ENCODE measurements around the gene POR.
"Not testable (repeated sequence)": the region's sequence is repeated elsewhere in the genome, so short reads cannot be mapped to it uniquely, and the experiment has no call there.

Gene POR

DNA sequence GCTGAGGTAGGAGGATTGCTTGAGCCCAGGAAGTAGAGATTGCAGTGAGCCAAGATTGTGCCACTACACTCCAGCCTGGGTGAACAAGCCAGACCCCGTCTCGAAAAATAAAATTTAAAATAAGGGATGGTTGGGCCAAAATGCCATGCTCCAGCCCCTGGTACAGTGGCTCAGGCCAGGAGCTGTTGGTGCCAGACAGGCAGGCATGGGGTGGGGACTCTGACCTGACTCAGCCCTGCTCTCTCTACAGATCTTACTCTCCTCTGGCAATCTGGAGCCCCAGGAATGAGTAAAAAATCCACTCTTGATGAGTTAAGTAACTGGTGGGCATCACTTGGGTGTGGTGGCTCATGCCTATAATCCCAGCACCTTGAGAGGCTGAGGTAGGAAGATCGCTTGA is 87.9 kb downstream of the POR start:
- no peaks in the 10 kb centered on the region for H3K4me1 ChIP-seq (ENCODE audit: insufficient read depth, low read length)
- H3K9ac ChIP-seq (ENCODE audit: low read depth, low read length) = no peak overlapping the region
- H3K36me3 ChIP-seq (ENCODE audit: insufficient read depth, low read length) = no peaks in the 10 kb centered on the region
- H3K9me3 ChIP-seq (ENCODE audit: control insufficient read depth, insufficient read depth, low read length) = no peaks in the 10 kb centered on the region

- no peaks in the 10 kb centered on the region for H3K36me3 ChIP-seq (ENCODE audit: insufficient read depth, low read length)
- H3K9ac ChIP-seq (ENCODE audit: low read depth, low read length) = no peak overlapping the region
- H3K4me1 ChIP-seq (ENCODE audit: insufficient read depth, low read length) = no peaks in the 10 kb centered on the region
- no peaks in the 10 kb centered on the region for H3K9me3 ChIP-seq (ENCODE audit: control insufficient read depth, insufficient read depth, low read length)
Observed at GRCh38 chr7:76003351-76003750, 88.4 kb downstream of the POR start.

- not testable (repeated sequence) for H3K9me3 ChIP-seq (ENCODE audit: control insufficient read depth, insufficient read depth, low read length); H3K36me3 ChIP-seq (ENCODE audit: insufficient read depth, low read length); H3K9ac ChIP-seq (ENCODE audit: low read depth, low read length); H3K4me1 ChIP-seq (ENCODE audit: insufficient read depth, low read length)
Observed at GRCh38 chr7:76005004-76005403, 90.0 kb downstream of the POR start.

DNA sequence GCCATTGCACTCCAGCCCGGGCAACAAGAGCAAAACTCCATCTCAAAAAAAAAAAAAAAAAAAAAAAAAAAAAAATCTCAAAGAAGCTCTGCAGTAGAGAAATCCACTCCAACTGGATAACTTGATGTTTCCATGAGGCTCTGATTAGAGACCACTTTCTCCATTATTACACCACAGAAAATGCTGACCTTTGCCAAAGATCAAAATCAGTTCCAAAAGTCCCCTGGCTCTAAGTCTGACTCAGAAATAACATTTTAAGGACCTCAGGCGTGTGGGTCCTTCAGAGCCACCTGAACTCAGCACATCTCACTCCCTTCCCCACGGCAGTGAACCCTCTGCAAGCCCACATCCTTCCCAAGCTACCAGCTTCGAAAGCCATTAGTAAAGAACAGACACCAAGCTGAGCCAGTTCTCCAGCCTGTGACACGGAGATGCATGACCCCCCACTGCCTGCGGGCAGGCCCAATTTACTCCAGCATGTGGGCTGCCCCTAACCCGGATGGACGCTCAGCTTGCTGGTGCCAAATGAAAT is 93.3 kb downstream of the POR start:
- Histone ChIP-seq H3K9ac (ENCODE audit: low read depth, low read length) (no peak overlapping the region), H3K36me3 (ENCODE audit: insufficient read depth, low read length) (peaks cover 2% of the 10 kb centered on the region; the same call in 1 of the 2 replicates), H3K4me1 (ENCODE audit: insufficient read depth, low read length) (no peaks in the 10 kb centered on the region), H3K9me3 (ENCODE audit: control insufficient read depth, insufficient read depth, low read length) (no peaks in the 10 kb centered on the region)

DNA sequence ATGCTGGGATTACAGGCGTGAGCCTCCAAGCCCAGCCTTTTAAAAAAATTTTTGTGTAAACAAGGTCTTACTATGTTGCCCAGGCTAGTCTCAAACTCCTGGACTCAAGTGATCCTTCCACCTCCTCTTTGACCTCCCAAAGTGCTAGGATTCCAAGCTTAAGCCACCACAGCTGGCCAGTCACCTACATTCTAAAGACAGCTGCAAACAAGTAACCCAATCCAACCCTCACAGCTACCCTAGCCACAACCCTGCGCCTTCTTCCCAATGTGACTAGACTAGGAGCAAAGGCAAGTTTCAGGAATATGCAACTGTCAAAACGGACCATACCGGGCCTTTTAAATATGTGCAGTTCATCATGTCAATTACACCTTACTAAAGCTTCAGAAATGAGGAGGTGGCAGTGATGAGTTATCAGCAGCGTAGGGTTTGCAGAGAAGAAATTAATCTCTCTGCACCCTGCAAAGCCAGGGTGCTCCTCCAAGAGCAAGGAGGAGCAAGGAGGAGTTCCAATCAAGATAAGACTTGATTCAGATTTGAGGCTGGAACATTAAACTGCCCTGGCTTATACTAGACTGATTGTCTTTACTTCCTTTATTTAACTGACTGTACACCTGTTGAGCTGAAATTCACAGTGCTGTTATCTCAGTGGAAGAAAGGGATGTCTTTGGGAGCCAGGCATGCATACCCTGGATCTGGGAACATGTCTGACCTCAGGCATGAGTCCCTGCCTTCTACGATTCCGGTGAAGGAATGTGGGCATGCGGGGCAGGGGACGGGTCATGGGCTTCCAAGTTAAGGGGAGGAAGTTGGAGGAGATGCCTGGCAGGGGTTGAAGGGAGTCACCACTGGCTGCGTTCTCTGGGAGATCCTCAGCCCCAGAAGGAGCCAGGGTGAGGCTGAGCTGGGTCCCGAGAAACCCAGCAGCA is 95.0 kb downstream of the POR start:
- peaks cover 2% of the 10 kb centered on the region; the same call in 1 of the 2 replicates for H3K36me3 ChIP-seq (ENCODE audit: insufficient read depth, low read length)
- H3K9me3 ChIP-seq (ENCODE audit: control insufficient read depth, insufficient read depth, low read length) = no peaks in the 10 kb centered on the region
- H3K9ac ChIP-seq (ENCODE audit: low read depth, low read length) = no peak overlapping the region
- H3K4me1 ChIP-seq (ENCODE audit: insufficient read depth, low read length) = no peaks in the 10 kb centered on the region

DNA sequence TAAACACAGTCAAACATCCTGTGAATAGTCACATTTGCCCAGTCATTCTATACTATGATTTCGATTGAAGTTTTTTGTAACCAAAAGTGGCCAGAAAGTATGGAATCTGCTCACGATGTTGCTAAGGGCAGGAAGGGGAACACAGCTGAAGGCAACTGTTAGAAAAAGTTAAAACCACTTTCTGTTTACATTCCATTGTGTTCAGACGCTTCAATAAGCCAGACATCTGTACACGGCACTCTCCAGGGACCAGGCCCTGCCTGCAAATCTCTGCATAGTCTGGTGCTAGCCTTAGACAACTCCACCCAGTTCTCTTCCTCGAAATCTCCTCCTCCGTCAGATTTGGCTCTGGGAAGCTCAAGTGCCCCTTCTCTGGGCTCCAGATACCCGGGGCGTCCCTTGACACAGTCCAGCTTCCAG is 96.5 kb downstream of the POR start:
- no peak overlapping the region for H3K9ac ChIP-seq (ENCODE audit: low read depth, low read length)
- peaks cover 2% of the 10 kb centered on the region; the same call in 1 of the 2 replicates for H3K36me3 ChIP-seq (ENCODE audit: insufficient read depth, low read length)
- no peaks in the 10 kb centered on the region for H3K9me3 ChIP-seq (ENCODE audit: control insufficient read depth, insufficient read depth, low read length)
- no peaks in the 10 kb centered on the region for H3K4me1 ChIP-seq (ENCODE audit: insufficient read depth, low read length)

GRCh38 chr7:76016191-76016947 is 101.4 kb downstream of the POR start:
- Histone ChIP-seq H3K36me3 (ENCODE audit: insufficient read depth, low read length) (peaks cover 7% of the 10 kb centered on the region), H3K4me1 (ENCODE audit: insufficient read depth, low read length) (no peaks in the 10 kb centered on the region), H3K9me3 (ENCODE audit: control insufficient read depth, insufficient read depth, low read length) (no peaks in the 10 kb centered on the region), H3K9ac (ENCODE audit: low read depth, low read length) (no peak overlapping the region)

- H3K9me3 ChIP-seq (ENCODE audit: control insufficient read depth, insufficient read depth, low read length); H3K4me1 ChIP-seq (ENCODE audit: insufficient read depth, low read length); H3K9ac ChIP-seq (ENCODE audit: low read depth, low read length): not testable (repeated sequence)
- peaks cover 13% of the 10 kb centered on the region for H3K36me3 ChIP-seq (ENCODE audit: insufficient read depth, low read length)
Observed at GRCh38 chr7:76018520-76018919, 103.6 kb downstream of the POR start.

- Histone ChIP-seq H3K9me3 (ENCODE audit: control insufficient read depth, insufficient read depth, low read length) (no peaks in the 10 kb centered on the region), H3K36me3 (ENCODE audit: insufficient read depth, low read length) (peaks cover 13% of the 10 kb centered on the region), H3K4me1 (ENCODE audit: insufficient read depth, low read length) (no peaks in the 10 kb centered on the region), H3K9ac (ENCODE audit: low read depth, low read length) (no peak overlapping the region)
Observed at GRCh38 chr7:76020031-76020714, 105.2 kb downstream of the POR start.

DNA sequence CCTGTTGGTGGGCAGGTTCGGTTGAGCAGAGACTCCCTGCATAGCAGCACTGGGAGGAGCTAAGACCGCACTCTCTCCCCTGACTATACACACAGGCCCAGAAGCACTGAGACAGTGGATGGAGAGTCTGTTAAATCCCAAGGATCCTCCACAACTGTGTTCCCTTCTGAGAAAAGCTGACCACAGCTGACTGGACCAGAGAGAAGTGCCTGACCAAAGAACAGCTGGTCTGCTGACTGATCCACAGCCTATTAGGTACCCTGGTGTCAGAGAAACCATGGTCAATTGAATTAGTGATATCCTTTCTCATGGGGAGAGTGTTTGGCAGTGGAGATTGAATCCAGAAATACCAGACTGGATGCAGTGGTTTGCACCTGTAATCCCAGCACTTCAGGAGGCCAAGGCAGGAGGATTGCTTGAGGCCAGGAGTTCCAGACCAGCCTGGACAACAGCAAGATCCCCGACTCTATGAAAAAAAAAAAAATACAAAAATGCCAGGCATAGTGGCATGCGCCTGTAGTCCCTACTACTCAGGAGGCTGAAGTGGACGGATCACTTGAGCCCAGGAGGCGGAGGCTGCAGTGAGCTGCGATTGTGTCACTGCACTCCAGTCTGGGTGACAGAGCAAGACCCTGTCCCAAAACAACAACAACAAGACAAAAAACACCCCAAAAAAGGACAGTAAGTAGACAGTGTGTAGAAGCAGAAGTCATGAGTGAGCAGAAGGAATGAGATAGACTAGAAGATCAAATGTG is 107.2 kb downstream of the POR start:
- Histone ChIP-seq H3K4me1 (ENCODE audit: insufficient read depth, low read length) (no peaks in the 10 kb centered on the region), H3K9ac (ENCODE audit: low read depth, low read length) (no peak overlapping the region), H3K36me3 (ENCODE audit: insufficient read depth, low read length) (peaks cover 13% of the 10 kb centered on the region), H3K9me3 (ENCODE audit: control insufficient read depth, insufficient read depth, low read length) (no peaks in the 10 kb centered on the region)

- no peak overlapping the region for H3K9ac ChIP-seq (ENCODE audit: low read depth, low read length)
- H3K4me1 ChIP-seq (ENCODE audit: insufficient read depth, low read length) = no peaks in the 10 kb centered on the region
- no peaks in the 10 kb centered on the region for H3K9me3 ChIP-seq (ENCODE audit: control insufficient read depth, insufficient read depth, low read length)
- peaks cover 13% of the 10 kb centered on the region for H3K36me3 ChIP-seq (ENCODE audit: insufficient read depth, low read length)
Observed at GRCh38 chr7:76023002-76023401, 108.0 kb downstream of the POR start.

DNA sequence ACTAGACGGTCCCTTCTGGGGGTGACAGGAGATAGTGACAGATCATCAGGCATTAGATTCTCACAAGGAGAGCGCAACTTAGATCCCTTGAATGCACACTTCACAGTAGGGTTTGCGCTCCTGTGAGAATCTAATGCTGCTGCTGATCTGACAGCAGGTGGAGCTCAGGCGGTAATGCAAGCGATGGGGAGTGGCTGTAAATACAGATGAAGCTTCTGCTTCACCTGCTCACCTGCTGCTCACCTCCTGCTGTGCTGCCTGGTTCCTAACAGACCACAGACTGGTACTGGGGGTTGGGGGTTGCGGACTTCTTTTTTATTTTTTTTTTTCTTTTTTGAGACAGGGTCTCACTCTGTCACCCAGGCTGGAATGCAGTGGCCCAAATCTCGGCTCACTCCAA is 114.7 kb downstream of the POR start:
- not testable (repeated sequence) for H3K9me3 ChIP-seq (ENCODE audit: control insufficient read depth, insufficient read depth, low read length); H3K4me1 ChIP-seq (ENCODE audit: insufficient read depth, low read length); H3K36me3 ChIP-seq (ENCODE audit: insufficient read depth, low read length); H3K9ac ChIP-seq (ENCODE audit: low read depth, low read length)

DNA sequence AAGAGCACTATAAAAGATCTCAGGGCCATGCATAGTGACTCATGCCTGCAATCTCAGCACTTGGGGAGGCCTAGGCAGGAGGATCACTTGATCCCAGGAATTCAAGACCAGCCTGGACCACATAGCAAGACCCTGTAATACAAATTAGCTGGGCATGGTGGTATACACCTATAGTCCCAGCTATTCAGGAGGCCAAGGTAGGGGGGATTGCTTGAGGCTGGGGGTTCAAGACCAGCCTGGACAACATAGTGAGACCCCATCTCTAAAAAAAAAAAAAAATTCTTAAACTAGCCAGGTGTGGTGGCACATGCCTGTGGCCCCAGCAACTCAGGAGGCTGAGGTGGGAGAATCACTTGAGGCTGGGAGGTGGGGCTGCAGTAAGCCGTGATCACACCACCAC is 117.0 kb downstream of the POR start:
- Histone ChIP-seq H3K9ac (ENCODE audit: low read depth, low read length) (no peak overlapping the region), H3K36me3 (ENCODE audit: insufficient read depth, low read length) (no peaks in the 10 kb centered on the region), H3K9me3 (ENCODE audit: control insufficient read depth, insufficient read depth, low read length) (no peaks in the 10 kb centered on the region), H3K4me1 (ENCODE audit: insufficient read depth, low read length) (no peaks in the 10 kb centered on the region)

Measured in ES-I3 (cell line).